Activated CD8-positive, alpha-beta T cell treated with anti-CD3 and anti-CD28 coated beads for 36 hours (primary cell): ENCODE measurements around the gene TBC1D19. TPM values are rescaled to one million over a fixed set of nuclear protein-coding genes. Genes with fewer than 3 reads are reported as not detected.
"Not testable (repeated sequence)": the region's sequence is repeated elsewhere in the genome, so short reads cannot be mapped to it uniquely, and the experiment has no call there.

ENCODE experiments used
- ATAC-seq: fragments of 200-7000 bp; cut with Tn5 transposase; one replicate; pipeline ENCODE4 v1.10.0; 2021; ENCODE audit warnings: mild to moderate bottlenecking, moderate library complexity
- CTCF ChIA-PET: fragments of 350-600 bp; sonication (Branson Sonifier 250); formaldehyde crosslinking; loops from one replicate; lab custom pipeline; 2021; ENCODE audit warnings: antibody characterized with exemption; lab: Charles Lee
- POLR2A ChIA-PET: fragments of 350-600 bp; sonication (Branson Sonifier 250); formaldehyde crosslinking; loops from one replicate; lab custom pipeline; 2021; ENCODE audit warnings: antibody characterized with exemption; lab: Charles Lee
- DNase-seq: peaks from one replicate; pipeline ENCODE4 v3.0.0-alpha.2; 2020
- H3K27ac Mint-ChIP-seq: one replicate; pipeline ENCODE4 v1.8.0; 2021; ENCODE audit warnings: mild to moderate bottlenecking, mixed read lengths
- H3K27me3 Mint-ChIP-seq: one replicate; pipeline ENCODE4 v1.8.0; 2021; ENCODE audit warnings: mixed read lengths
- H3K36me3 Mint-ChIP-seq: one replicate; pipeline ENCODE4 v1.8.0; 2021; ENCODE audit warnings: low read depth, mixed read lengths
- H3K4me1 Mint-ChIP-seq: one replicate; pipeline ENCODE4 v1.8.0; 2021; ENCODE audit warnings: low read depth, mixed read lengths
- H3K4me3 Mint-ChIP-seq: one replicate; pipeline ENCODE4 v1.8.0; 2021; ENCODE audit warnings: mild to moderate bottlenecking, moderate library complexity, mixed read lengths
- H3K9me3 Mint-ChIP-seq: one replicate; pipeline ENCODE4 v1.8.0; 2021; ENCODE audit warnings: mixed read lengths
- intact Hi-C: fragments of 100-400 bp; cut with micrococcal nuclease; formaldehyde crosslinking; loops from one replicate; pipeline ENCODE4 v1.10.0; 2022
- total RNA-seq, 2 experiments: library from RNA; stranded (reverse); gene quantifications; one replicate each; pipeline ENCODE4 v1.2.3, GENCODE V29; 2021
- TF ChIP-seq, protein P1 (sequence below): fragments of 200-600 bp; IDR thresholded peaks from one replicate; pipeline ENCODE4 v1.8.0; 2022; ENCODE audit warnings: antibody characterized with exemption, mild to moderate bottlenecking

The TBC1D19 gene
- total RNA-seq, 2 experiments from 2014 or later = 4.0 to 4.5 TPM

DNA sequence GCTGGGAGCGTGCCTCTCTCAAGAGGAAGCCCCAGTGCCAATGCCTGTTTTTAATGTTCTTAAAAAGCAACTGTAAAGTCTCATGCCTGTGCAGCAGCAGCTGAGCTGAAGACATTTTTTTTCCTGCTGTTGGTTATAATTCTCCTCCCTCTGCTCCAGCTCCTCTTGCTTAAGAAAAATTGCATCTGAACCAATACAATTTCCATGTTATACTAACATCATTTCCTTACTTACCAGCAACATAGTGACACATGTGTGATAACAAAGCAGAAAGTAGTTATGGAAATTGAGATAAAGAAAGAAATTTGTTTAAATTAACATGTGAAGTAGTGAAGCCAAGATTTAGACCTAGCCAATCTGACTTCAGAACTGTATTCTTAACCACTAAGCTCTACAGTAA lies 101.4 kb downstream of the TBC1D19 start:
- Mint-ChIP-seq H3K27me3 (no peaks in the 10 kb centered on the region), H3K27ac (no peak overlapping the region), H3K4me3 (no peak overlapping the region), H3K36me3 (peaks cover 14% of the 10 kb centered on the region), H3K9me3 (peaks cover under 1% of the 10 kb centered on the region), H3K4me1 (no peaks in the 10 kb centered on the region)
- no peak for DNase-seq
- intact Hi-C loops = no loop called here
- TF ChIP-seq, protein P1, sequence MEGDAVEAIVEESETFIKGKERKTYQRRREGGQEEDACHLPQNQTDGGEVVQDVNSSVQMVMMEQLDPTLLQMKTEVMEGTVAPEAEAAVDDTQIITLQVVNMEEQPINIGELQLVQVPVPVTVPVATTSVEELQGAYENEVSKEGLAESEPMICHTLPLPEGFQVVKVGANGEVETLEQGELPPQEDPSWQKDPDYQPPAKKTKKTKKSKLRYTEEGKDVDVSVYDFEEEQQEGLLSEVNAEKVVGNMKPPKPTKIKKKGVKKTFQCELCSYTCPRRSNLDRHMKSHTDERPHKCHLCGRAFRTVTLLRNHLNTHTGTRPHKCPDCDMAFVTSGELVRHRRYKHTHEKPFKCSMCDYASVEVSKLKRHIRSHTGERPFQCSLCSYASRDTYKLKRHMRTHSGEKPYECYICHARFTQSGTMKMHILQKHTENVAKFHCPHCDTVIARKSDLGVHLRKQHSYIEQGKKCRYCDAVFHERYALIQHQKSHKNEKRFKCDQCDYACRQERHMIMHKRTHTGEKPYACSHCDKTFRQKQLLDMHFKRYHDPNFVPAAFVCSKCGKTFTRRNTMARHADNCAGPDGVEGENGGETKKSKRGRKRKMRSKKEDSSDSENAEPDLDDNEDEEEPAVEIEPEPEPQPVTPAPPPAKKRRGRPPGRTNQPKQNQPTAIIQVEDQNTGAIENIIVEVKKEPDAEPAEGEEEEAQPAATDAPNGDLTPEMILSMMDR = no peak
- ChIA-PET POLR2A (no interaction called here), CTCF (no interaction called here)
- ATAC-seq = no peak

DNA sequence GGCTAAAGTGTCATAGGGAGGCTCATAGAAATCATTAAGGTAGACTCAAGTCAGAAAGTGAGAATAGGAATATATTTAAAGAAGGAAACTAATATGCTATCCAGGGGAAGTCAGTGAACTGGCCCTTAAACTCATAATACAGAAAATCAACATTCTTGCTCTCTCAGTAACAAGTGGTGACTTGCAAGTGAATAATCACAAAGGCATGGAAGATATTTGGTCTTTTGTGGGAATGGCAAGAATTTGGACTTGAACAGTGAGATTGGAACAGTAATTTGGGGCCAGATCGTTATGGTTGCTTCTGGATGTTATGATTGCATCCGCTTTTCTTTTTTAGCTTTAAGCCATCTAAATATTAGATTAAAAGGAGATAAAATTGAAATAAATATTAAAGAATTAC lies 103.8 kb downstream of the TBC1D19 start:
- ChIA-PET CTCF (interaction anchor here (1.1 kb wide), 1 partner anchor 103 kb away, joined by 4 read pairs; no protein-coding TSS in a partner anchor), POLR2A (no interaction called here)
- H3K9me3 Mint-ChIP-seq = no peaks in the 10 kb centered on the region
- no peak for DNase-seq
- H3K36me3 Mint-ChIP-seq = peaks cover 20% of the 10 kb centered on the region
- no peaks in the 10 kb centered on the region for H3K4me1 Mint-ChIP-seq
- no peak for ATAC-seq
- intact Hi-C loops = no loop called here
- H3K27ac Mint-ChIP-seq = no peak overlapping the region
- TF ChIP-seq, protein P1 = no peak
- H3K27me3 Mint-ChIP-seq = no peaks in the 10 kb centered on the region
- no peak overlapping the region for H3K4me3 Mint-ChIP-seq

- Mint-ChIP-seq H3K27me3 (no peaks in the 10 kb centered on the region), H3K4me3 (no peak overlapping the region), H3K36me3 (peaks cover 20% of the 10 kb centered on the region), H3K4me1 (no peaks in the 10 kb centered on the region), H3K27ac (no peak overlapping the region), H3K9me3 (no peaks in the 10 kb centered on the region)
- CTCF ChIA-PET = interaction anchor here (1.5 kb wide), 1 partner anchor 16 kb away, joined by 3 read pairs; no protein-coding TSS in a partner anchor
- POLR2A ChIA-PET = no interaction called here
- no peak for DNase-seq
- TF ChIP-seq, protein P1 = no peak
- ATAC-seq = no peak
- intact Hi-C loops = no loop called here
Measured at GRCh38 chr4:26690506-26690905, 106.6 kb downstream of the TBC1D19 start.

- Mint-ChIP-seq H3K9me3 (peaks cover 8% of the 10 kb centered on the region), H3K4me3 (no peak overlapping the region), H3K27ac (no peak overlapping the region), H3K36me3 (peaks cover 13% of the 10 kb centered on the region), H3K27me3 (no peaks in the 10 kb centered on the region), H3K4me1 (no peaks in the 10 kb centered on the region)
- intact Hi-C loops = no loop called here
- ChIA-PET CTCF (interaction anchor here (0.9 to 1.3 kb wide), 2 partner anchors 19 to 109 kb away, joined by 3 to 4 read pairs; partner anchors contain the start of gene TBC1D19), POLR2A (no interaction called here)
- DNase-seq (no peak), ATAC-seq (no peak)
- TF ChIP-seq, protein P1 = no peak
Measured at GRCh38 chr4:26692014-26692726, 108.3 kb downstream of the TBC1D19 start.

- H3K4me1 Mint-ChIP-seq, DNase-seq, POLR2A ChIA-PET, H3K4me3 Mint-ChIP-seq, ATAC-seq, intact Hi-C loops, H3K27me3 Mint-ChIP-seq, CTCF ChIA-PET, H3K27ac Mint-ChIP-seq: not testable (repeated sequence)
- Mint-ChIP-seq H3K9me3 (peaks cover 16% of the 10 kb centered on the region), H3K36me3 (peaks cover 13% of the 10 kb centered on the region)
Measured at GRCh38 chr4:26694131-26694530, 110.2 kb downstream of the TBC1D19 start.
